Breast epithelium (tissue), 4 donors: ENCODE measurements around the gene ANTXR1. TPM values are rescaled to one million over a fixed set of nuclear protein-coding genes. Genes with fewer than 3 reads are reported as not detected.

Experiments
- DNase-seq, 2 donors: peaks; one replicate each; pipeline ENCODE4 v3.0.0-alpha.2; 2019; ENCODE audit warnings: low spot score in 2 of 2
- H3K27ac ChIP-seq, 2 donors: fragments of 200-600 bp; sonication (generic) in 1 of 2; one replicate each; pipeline ENCODE4 v1.5.1; 2016 to 2019; ENCODE audit warnings: mild to moderate bottlenecking in 1 of 2
- H3K27me3 ChIP-seq, 2 donors: fragments of 200-600 bp; sonication (generic) in 1 of 2; one replicate each; pipeline versions ENCODE4 v1.5.1 to v1.6.0; 2017 to 2019; ENCODE audit warnings: control low read depth in 1 of 2, mild to moderate bottlenecking in 1 of 2
- H3K36me3 ChIP-seq: fragments of 200-600 bp; one replicate; pipeline ENCODE4 v1.5.1; 2019
- H3K4me1 ChIP-seq, 2 donors: fragments of 200-600 bp; sonication (generic); one replicate each; pipeline ENCODE4 v1.5.1; 2016 to 2019; ENCODE audit warnings: control low read depth in 1 of 2
- H3K4me3 ChIP-seq, 3 donors: fragments of 200-600 bp; sonication (generic); 1 replicate in 2 of 3; 2 replicates in 1 of 3; pipeline ENCODE4 v1.5.1; 2016 to 2019; ENCODE audit warnings: mild to moderate bottlenecking in 3 of 3, moderate library complexity in 2 of 3
- H3K9me3 ChIP-seq, 2 donors: fragments of 200-600 bp; sonication (generic) in 1 of 2; one replicate each; pipeline ENCODE4 v1.5.1; 2016 to 2019; ENCODE audit warnings: control low read depth in 1 of 2
- POLR2A ChIP-seq: fragments of 450-650 bp; IDR thresholded peaks from one replicate; pipeline ENCODE4 v1.6.1; 2016; ENCODE audit warnings: antibody characterized with exemption, mild to moderate bottlenecking, moderate library complexity
- POLR2AphosphoS5 ChIP-seq, 3 donors: sonication (generic); formaldehyde crosslinking; IDR thresholded peaks; one replicate each; pipeline ENCODE4 v1.6.1; 2017; ENCODE audit warnings: antibody characterized with exemption in 3 of 3
- intact Hi-C: fragments of 100-400 bp; cut with DNase I; formaldehyde crosslinking; loops from one replicate; pipeline ENCODE4 v1.15.1; 2023; ENCODE audit warnings: low total_unique reads
- total RNA-seq, 3 donors: library from RNA; depleted of rRNA; stranded (reverse); fragments of >200 nt; gene quantifications; one replicate each; pipeline ENCODE4 v1.1.0, GENCODE V29; 2016
- TF ChIP-seq, protein P1 (sequence below), 3 donors: fragments of 450-650 bp; IDR thresholded peaks; one replicate each; pipeline ENCODE4 v1.5.1; 2016 to 2017; ENCODE audit warnings: antibody characterized with exemption in 3 of 3, mild to moderate bottlenecking in 3 of 3, moderate library complexity in 3 of 3

Gene ANTXR1
- total RNA-seq, 3 donors from 2014 or later, result 52.7 to 72.8 (median 68.8) TPM

DNA sequence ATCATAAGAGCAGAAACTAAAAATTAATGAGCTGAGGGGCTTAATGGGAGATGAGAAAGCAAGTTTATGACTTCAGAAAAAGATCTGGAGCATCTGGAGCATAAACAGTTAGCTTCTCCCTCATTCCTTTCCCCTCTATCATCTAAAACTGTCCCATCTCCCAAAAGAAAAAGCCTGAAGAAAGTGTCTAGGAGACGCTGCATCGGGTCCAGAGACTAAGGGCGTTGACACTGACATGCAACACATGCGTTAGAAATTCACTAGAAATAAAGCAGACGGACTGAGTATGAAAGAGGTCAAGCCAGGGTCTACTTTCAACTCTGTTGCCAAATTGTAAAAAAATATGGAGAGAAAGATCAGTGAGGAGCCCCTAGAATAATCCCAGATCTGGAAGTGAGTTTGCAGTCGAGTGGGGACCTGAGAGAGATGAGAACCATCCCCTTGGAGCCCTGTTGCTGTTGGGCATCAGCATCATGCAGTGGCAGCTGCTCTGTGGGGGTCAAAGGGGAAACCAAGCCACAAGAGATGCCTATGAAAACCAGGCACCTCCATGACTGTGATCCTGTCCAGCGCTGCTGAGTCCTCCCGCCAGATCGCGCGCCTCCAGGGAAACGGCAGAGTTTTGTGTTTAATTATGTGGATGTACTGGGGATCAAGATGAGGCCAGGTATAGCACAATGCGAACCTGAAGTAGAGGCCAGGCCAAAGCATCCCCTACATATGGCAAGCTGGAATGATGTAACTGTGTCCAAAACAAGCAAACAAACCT is 13.9 kb downstream of the ANTXR1 start:
- no peak overlapping the region for H3K27ac ChIP-seq
- DNase-seq, result no peak
- no peaks in the 10 kb centered on the region for H3K27me3 ChIP-seq
- intact Hi-C loops, result no loop called here
- no peaks in the 10 kb centered on the region for H3K9me3 ChIP-seq
- H3K36me3 ChIP-seq, result no peaks in the 10 kb centered on the region
- no peak for TF ChIP-seq POLR2AphosphoS5 (IDR thresholded peaks at IDR 0.05)
- TF ChIP-seq, protein P1, sequence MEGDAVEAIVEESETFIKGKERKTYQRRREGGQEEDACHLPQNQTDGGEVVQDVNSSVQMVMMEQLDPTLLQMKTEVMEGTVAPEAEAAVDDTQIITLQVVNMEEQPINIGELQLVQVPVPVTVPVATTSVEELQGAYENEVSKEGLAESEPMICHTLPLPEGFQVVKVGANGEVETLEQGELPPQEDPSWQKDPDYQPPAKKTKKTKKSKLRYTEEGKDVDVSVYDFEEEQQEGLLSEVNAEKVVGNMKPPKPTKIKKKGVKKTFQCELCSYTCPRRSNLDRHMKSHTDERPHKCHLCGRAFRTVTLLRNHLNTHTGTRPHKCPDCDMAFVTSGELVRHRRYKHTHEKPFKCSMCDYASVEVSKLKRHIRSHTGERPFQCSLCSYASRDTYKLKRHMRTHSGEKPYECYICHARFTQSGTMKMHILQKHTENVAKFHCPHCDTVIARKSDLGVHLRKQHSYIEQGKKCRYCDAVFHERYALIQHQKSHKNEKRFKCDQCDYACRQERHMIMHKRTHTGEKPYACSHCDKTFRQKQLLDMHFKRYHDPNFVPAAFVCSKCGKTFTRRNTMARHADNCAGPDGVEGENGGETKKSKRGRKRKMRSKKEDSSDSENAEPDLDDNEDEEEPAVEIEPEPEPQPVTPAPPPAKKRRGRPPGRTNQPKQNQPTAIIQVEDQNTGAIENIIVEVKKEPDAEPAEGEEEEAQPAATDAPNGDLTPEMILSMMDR (IDR thresholded peaks at IDR 0.05), result no peak
- TF ChIP-seq POLR2A, result no peak
- H3K4me1 ChIP-seq, result peaks cover 0 to 4% of the 10 kb centered on the region in 2 donors
- H3K4me3 ChIP-seq, result no peak overlapping the region

- TF ChIP-seq, protein P1 (IDR thresholded peaks at IDR 0.05), result no peak
- TF ChIP-seq POLR2AphosphoS5 (IDR thresholded peaks at IDR 0.05) (no peak), POLR2A (no peak)
- H3K27me3 ChIP-seq, result no peaks in the 10 kb centered on the region
- no peak overlapping the region for H3K4me3 ChIP-seq
- no peak for DNase-seq
- intact Hi-C loops, result no loop called here
- no peaks in the 10 kb centered on the region for H3K36me3 ChIP-seq
- H3K4me1 ChIP-seq, result peaks cover 0 to 6% of the 10 kb centered on the region in 2 donors
- H3K27ac ChIP-seq, result no peak overlapping the region
- H3K9me3 ChIP-seq, result no peaks in the 10 kb centered on the region
Observed at GRCh38 chr2:69030800-69031428, 17.9 kb downstream of the ANTXR1 start.

DNA sequence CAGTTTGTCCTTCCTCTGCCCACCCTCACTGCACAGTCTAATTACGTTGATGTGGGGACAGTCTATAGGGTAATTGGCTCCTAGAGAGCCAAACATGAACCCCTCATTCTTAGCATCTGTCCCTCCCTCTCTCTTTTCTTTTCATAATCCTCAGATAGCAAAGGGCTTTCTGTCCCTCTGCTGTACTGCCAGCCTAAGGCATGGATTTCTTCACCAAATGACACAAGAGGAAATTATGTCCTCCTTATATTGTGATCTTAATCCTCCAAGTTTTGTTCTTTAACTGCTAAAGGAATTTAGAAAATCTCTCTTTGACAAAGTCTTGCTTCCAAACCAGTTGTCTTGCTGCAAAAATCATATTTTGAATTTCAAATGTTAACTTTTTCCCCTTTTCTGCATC is 18.5 kb downstream of the ANTXR1 start:
- H3K27ac ChIP-seq, result no peak overlapping the region
- no peaks in the 10 kb centered on the region for H3K36me3 ChIP-seq
- H3K4me1 ChIP-seq, result peaks cover 0 to 6% of the 10 kb centered on the region in 2 donors

DNA sequence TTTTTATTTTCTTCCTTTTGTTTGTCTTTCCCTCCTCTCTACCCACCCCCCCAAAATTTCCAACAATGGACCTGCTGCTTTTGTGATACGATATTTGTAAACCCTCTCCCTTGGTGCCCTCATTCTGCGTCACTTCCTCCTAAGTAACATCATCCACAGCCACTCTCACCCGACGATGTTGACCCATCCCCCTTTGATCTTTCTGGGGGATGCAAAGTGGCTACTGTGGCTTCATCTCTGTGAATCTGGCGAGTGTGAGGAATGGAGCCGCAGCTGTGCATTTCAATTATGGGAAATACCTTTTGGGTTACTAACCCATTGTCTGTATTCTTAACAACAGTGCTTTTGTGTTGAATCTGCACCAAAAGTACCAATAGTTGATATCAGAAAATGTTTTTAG is 19.4 kb downstream of the ANTXR1 start:
- H3K27me3 ChIP-seq, result no peaks in the 10 kb centered on the region
- H3K4me3 ChIP-seq, result no peak overlapping the region
- DNase-seq, result no peak
- intact Hi-C loops, result no loop called here
- TF ChIP-seq POLR2A (no peak), POLR2AphosphoS5 (IDR thresholded peaks at IDR 0.05) (no peak)
- TF ChIP-seq, protein P1 (IDR thresholded peaks at IDR 0.05), result no peak
- peaks cover 0 to 6% of the 10 kb centered on the region in 2 donors for H3K4me1 ChIP-seq
- H3K27ac ChIP-seq, result no peak overlapping the region
- no peaks in the 10 kb centered on the region for H3K36me3 ChIP-seq
- no peaks in the 10 kb centered on the region for H3K9me3 ChIP-seq

More for the DNA sequence above, 18.5 kb downstream of the ANTXR1 start:
- Histone ChIP-seq H3K27me3 (no peaks in the 10 kb centered on the region), H3K9me3 (no peaks in the 10 kb centered on the region), H3K4me3 (no peak overlapping the region)
- intact Hi-C loops, result no loop called here
- DNase-seq, result no peak
- TF ChIP-seq, protein P1 (IDR thresholded peaks at IDR 0.05), result no peak
- no peak for TF ChIP-seq POLR2AphosphoS5 (IDR thresholded peaks at IDR 0.05)
- TF ChIP-seq POLR2A, result no peak

DNA sequence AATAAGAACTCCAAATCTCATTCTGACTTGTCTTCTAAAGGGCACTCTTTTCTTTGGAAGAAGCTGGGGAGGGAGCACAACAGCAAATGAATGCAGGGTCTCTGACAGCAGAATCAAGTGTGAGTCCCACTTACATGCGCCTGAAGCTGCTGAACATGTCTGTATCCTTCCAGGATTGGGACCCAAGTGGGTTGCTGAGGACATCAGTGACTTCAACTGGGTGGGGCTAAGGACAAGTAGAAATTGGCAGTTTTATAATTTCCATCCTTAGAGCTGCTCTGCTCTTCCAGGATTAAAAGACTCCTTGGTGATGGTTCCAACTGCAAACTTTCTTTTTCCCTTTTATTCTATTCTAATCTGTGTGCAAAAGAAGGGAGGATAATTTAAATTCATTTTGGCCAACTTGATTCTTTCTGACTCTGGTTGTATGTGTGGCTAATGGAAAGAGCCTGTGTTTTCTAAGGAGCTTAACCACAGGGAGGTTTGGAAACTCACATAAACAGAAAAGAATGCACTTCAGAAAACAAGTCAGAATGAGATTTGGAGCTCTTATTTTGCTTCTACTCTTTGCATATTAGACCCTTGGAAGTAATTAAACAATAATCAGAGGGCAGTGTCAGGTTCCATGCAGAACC is 20.6 kb downstream of the ANTXR1 start:
- no peak for DNase-seq
- Histone ChIP-seq H3K4me1 (peaks cover 0 to 6% of the 10 kb centered on the region in 2 donors), H3K36me3 (no peaks in the 10 kb centered on the region), H3K27me3 (no peaks in the 10 kb centered on the region), H3K9me3 (no peaks in the 10 kb centered on the region), H3K27ac (peak overlapping the region; percentile 46 to 70), H3K4me3 (no peak overlapping the region)
- TF ChIP-seq POLR2AphosphoS5 (IDR thresholded peaks at IDR 0.05) (no peak), POLR2A (no peak)
- TF ChIP-seq, protein P1 (IDR thresholded peaks at IDR 0.05), result no peak
- intact Hi-C loops, result no loop called here
